ENCODE measurements around the gene PCDHA2.
"Not testable (repeated sequence)": the region's sequence is repeated elsewhere in the genome, so short reads cannot be mapped to it uniquely, and the experiment has no call there.

Gene PCDHA2

GRCh38 chr5:140821375-140822280 lies 27.0 kb downstream of the PCDHA2 start, which contains the start of gene PCDHA5:
Gene PCDHA5 (plus strand): TSS chr5:140821613.
- DNase-seq (ENCODE audit: low spot score), result no peak

DNA sequence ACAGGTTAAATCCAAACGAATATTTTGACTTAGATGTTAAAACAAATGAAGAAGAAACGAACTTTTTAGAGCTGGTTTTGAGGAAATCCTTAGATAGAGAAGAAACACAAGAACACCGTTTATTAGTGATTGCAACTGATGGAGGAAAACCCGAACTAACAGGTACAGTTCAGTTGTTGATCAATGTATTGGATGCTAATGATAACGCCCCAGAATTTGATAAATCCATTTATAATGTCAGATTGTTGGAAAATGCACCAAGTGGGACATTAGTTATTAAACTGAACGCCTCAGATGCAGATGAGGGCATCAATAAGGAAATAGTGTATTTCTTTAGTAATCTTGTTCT lies 27.6 kb downstream of the PCDHA2 start:
- no peak for DNase-seq (ENCODE audit: low spot score)

DNA sequence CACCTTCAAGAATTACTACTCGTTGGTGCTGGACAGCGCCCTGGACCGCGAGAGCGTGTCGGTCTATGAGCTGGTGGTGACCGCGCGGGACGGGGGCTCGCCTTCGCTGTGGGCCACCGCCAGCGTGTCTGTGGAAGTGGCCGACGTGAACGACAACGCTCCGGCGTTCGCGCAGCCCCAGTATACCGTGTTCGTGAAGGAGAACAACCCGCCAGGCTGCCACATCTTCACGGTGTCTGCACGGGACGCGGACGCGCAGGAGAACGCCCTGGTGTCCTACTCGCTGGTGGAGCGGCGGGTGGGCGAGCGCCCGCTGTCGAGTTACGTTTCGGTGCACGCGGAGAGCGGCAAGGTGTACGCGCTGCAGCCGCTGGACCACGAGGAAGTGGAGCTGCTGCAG lies 28.3 kb downstream of the PCDHA2 start:
- not testable (repeated sequence) for DNase-seq (ENCODE audit: low spot score)

GRCh38 chr5:140823475-140823874 lies 28.8 kb downstream of the PCDHA2 start:
- DNase-seq (ENCODE audit: low spot score), result no peak

- DNase-seq (ENCODE audit: low spot score), result no peak
These were observed 33.2 kb downstream of the PCDHA2 start, which contains the start of gene PCDHA6 for GRCh38 chr5:140827704-140828361. Gene PCDHA6 (plus strand): TSS chr5:140827960. CDS start chr5:140828092, 132 bp downstream.

DNA sequence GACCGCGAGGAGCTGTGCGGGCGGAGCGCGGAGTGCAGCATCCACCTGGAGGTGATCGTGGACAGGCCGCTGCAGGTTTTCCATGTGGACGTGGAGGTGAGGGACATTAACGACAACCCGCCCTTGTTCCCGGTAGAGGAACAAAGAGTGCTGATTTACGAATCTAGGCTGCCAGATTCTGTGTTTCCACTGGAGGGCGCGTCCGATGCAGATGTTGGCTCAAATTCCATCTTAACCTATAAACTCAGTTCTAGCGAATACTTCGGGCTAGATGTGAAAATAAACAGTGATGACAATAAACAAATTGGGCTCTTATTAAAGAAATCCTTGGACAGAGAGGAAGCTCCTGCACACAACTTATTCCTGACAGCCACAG lies 33.7 kb downstream of the PCDHA2 start:
- DNase-seq (ENCODE audit: low spot score), result peak; percentile 24

GRCh38 chr5:140829511-140830501 lies 35.2 kb downstream of the PCDHA2 start:
- not testable (repeated sequence) for DNase-seq (ENCODE audit: low spot score)

DNA sequence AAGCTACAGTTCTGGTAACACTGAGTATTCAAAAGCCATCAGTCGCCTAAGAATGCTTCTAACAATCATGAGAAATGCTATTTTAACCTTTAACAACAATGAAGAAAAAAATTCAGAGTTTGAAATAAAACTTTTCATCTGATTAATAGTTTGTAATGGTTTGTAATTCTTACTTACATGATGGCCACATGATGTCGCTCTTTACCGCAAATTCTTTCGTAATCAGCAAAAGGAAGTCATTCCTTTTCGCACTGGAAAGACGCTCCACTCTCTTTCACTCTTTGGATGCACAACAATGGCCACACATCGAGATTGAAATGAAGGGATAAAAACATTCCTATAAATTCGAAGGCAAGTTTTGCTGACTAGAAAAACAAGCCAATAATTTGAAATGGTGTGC lies 39.3 kb downstream of the PCDHA2 start, which contains the start of gene PCDHA7:
PCDHA7 (plus strand) TSS at position 277 of the 400 bp plus-strand sequence; CDS start at position 392, 115 bp downstream.
- no peak for DNase-seq (ENCODE audit: low spot score)

DNA sequence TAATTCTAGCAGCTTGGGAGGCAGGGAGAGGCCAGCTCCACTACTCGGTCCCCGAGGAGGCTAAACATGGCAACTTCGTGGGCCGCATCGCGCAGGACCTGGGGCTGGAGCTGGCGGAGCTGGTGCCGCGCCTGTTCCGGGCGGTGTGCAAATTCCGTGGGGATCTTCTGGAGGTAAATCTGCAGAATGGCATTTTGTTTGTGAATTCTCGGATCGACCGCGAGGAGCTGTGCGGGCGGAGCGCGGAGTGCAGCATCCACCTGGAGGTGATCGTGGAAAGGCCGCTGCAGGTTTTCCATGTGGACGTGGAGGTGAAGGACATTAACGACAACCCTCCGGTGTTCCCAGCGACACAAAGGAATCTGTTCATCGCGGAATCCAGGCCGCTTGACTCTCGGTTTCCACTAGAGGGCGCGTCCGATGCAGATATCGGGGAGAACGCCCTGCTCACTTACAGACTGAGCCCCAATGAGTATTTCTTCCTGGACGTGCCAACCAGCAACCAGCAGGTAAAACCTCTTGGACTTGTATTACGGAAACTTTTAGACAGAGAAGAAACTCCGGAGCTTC lies 39.9 kb downstream of the PCDHA2 start:
- DNase-seq (ENCODE audit: low spot score), result not testable (repeated sequence)

DNA sequence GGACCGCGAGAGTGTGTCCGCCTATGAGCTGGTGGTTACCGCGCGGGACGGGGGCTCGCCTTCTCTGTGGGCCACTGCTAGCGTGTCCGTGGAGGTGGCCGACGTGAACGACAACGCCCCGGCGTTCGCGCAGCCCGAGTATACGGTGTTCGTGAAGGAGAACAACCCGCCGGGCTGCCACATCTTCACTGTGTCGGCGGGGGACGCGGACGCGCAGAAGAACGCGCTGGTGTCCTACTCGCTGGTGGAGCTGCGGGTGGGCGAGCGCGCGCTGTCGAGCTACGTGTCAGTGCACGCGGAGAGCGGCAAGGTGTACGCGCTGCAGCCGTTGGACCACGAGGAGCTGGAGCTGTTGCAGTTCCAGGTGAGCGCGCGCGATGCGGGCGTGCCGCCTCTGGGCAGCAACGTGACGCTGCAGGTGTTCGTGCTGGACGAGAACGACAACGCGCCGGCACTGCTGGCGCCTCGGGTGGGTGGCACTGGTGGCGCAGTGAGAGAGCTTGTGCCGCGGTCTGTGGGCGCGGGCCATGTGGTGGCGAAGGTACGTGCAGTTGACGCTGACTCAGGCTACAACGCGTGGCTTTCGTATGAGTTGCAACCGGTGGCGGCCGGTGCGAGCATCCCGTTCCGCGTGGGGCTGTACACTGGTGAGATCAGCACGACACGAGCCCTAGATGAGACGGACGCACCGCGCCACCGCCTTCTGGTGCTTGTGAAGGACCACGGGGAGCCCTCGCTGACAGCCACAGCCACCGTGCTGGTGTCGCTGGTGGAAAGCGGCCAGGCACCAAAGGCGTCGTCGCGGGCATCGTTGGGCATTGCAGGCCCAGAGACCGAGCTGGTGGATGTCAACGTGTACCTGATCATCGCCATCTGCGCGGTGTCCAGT lies 41.2 kb downstream of the PCDHA2 start:
- no peak for DNase-seq (ENCODE audit: low spot score)

DNA sequence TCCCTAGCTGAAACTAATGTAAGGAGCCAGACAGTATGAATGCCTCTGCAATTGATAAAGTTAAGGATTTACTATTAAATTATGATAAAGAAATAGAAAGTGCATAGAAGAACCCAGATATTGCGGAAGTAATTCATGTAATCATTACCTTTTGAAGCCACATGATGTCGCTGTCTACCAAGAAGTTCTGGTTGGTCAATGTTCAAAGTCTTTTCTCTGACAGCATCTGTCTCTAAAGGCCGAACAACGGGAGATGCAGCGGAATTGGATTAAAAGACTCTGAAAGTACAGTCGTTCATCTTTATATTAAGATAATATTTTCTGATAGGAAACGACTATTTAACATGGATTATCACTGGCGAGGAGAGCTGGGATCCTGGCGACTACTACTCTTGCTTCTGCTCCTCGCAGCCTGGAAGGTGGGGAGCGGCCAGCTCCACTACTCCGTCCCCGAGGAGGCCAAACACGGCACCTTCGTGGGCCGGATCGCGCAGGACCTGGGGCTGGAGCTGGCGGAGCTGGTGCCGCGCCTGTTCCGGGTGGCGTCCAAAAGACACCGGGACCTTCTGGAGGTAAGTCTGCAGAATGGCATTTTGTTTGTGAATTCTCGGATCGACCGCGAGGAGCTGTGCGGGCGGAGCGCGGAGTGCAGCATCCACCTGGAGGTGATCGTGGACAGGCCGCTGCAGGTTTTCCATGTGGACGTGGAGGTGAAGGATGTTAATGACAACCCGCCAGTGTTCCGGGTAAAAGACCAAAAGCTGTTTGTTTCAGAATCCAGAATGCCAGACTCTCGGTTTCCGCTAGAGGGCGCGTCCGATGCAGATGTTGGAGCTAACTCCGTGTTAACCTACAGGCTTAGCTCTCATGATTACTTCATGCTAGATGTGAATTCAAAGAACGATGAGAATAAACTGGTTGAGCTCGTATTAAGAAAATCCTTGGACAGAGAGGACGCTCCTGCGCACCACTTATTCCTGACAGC lies 46.6 kb downstream of the PCDHA2 start, which contains the start of gene PCDHA8:
PCDHA8 (plus strand) TSS at position 210 of the 985 bp plus-strand sequence; CDS start at position 345, 135 bp downstream.
- DNase-seq (ENCODE audit: low spot score), result no peak

DNA sequence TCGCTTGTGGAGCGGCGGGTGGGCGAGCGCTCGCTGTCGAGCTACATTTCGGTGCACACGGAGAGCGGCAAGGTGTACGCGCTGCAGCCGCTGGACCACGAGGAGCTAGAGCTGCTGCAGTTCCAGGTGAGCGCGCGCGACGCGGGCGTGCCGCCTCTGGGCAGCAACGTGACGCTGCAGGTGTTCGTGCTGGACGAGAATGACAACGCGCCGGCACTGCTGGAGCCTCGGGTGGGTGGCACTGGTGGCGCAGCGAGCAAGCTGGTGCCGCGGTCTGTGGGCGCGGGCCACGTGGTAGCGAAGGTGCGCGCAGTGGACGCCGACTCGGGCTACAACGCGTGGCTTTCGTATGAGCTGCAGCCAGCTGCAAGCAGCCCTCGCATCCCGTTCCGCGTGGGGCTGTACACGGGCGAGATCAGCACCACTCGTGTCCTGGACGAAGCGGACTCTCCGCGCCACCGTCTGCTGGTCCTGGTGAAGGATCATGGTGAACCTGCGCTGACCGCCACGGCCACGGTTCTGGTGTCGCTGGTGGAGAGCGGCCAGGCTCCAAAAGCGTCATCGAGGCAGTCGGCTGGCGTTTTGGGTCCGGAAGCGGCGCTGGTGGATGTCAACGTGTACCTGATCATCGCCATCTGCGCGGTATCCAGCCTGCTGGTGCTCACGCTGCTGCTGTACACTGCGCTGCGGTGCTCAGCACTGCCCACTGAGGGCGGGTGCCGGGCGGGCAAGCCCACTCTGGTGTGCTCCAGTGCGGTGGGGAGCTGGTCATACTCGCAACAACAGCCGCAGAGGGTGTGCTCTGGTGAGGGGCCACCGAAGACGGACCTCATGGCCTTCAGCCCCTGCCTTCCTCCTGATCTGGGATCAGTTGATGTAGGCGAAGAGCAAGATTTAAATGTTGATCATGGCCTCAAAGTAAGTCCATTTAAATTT lies 48.4 kb downstream of the PCDHA2 start:
- no peak for DNase-seq (ENCODE audit: low spot score)
